ENCODE data around the gene PSMC2.

PSMC2 gene

DNA sequence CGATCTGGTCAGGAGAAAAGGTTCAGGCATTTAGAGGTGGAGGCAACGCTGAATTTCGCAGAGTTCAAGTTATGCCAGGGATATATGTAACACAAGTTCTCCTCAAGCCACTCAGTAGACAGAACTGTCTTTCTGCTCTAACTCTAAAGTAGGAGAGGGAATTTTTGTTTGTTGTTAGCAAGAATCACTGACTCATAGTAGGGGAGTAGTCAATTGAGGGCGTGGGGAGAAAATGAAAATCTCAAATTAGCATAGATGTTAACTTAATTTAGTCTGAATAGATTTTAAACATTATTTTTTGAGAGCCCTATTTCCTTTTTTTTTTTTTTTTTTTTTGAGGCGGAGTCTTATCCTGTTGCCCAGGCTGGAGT lies 34.6 kb downstream of the PSMC2 start:
- H3K4me2 ChIP-seq (ENCODE audit: low read depth, low read length) = no peak overlapping the region
- DNase-seq = no peak
- TF ChIP-seq EZH2 (optimal IDR thresholded peaks at IDR 0.05; ENCODE audit: low read depth, low read length) (no peak), EZH2phosphoT487 (IDR thresholded peaks at IDR 0.05; ENCODE audit: low read length) (no peak)
- TF ChIP-seq, protein P1, sequence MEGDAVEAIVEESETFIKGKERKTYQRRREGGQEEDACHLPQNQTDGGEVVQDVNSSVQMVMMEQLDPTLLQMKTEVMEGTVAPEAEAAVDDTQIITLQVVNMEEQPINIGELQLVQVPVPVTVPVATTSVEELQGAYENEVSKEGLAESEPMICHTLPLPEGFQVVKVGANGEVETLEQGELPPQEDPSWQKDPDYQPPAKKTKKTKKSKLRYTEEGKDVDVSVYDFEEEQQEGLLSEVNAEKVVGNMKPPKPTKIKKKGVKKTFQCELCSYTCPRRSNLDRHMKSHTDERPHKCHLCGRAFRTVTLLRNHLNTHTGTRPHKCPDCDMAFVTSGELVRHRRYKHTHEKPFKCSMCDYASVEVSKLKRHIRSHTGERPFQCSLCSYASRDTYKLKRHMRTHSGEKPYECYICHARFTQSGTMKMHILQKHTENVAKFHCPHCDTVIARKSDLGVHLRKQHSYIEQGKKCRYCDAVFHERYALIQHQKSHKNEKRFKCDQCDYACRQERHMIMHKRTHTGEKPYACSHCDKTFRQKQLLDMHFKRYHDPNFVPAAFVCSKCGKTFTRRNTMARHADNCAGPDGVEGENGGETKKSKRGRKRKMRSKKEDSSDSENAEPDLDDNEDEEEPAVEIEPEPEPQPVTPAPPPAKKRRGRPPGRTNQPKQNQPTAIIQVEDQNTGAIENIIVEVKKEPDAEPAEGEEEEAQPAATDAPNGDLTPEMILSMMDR (IDR thresholded peaks at IDR 0.05; ENCODE audit: low read length) = no peak

GRCh38 chr7:103387242-103387641 lies 39.8 kb downstream of the PSMC2 start:
- Histone ChIP-seq H4K20me1 (ENCODE audit: insufficient read depth, low read length) (no peaks in the 10 kb centered on the region), H3F3A (ENCODE audit: insufficient read depth, low read length) (0 out of 2 replicates have a peak, but pooled peaks cover 3% of the 10 kb centered on the region), H3K27me3 (replicated peaks; ENCODE audit: insufficient read depth, low read length) (no peaks in the 10 kb centered on the region), H3K4me1 (ENCODE audit: low read length) (no peaks in the 10 kb centered on the region), H3K9me2 (replicated peaks; ENCODE audit: insufficient read depth, low read length) (no peaks in the 10 kb centered on the region), H2AFZ (ENCODE audit: low read length) (no peak overlapping the region), H3K4me3 (ENCODE audit: low read length) (no peak overlapping the region), H3K36me3 (replicated peaks; ENCODE audit: insufficient read depth, low read length) (no peaks in the 10 kb centered on the region), H3K4me2 (ENCODE audit: low read depth, low read length) (no peak overlapping the region), H3K9me3 (replicated peaks; ENCODE audit: insufficient read depth, low read length) (no peaks in the 10 kb centered on the region), H3K27ac (ENCODE audit: low read length) (no peak overlapping the region), H3K79me2 (ENCODE audit: low read length) (no peaks in the 10 kb centered on the region), H3K9ac (ENCODE audit: low read length) (no peak overlapping the region)
- no peak for DNase-seq
- TF ChIP-seq, protein P1 (IDR thresholded peaks at IDR 0.05; ENCODE audit: low read length) = no peak
- TF ChIP-seq EZH2phosphoT487 (IDR thresholded peaks at IDR 0.05; ENCODE audit: low read length) (no peak), EZH2 (optimal IDR thresholded peaks at IDR 0.05; ENCODE audit: low read depth, low read length) (no peak)

More for the DNA sequence above, 34.6 kb downstream of the PSMC2 start:
- Histone ChIP-seq H3F3A (ENCODE audit: insufficient read depth, low read length) (no peaks in the 10 kb centered on the region), H2AFZ (ENCODE audit: low read length) (no peak overlapping the region), H3K27ac (ENCODE audit: low read length) (no peak overlapping the region), H3K9me2 (replicated peaks; ENCODE audit: insufficient read depth, low read length) (no peaks in the 10 kb centered on the region), H3K36me3 (replicated peaks; ENCODE audit: insufficient read depth, low read length) (no peaks in the 10 kb centered on the region), H3K4me1 (ENCODE audit: low read length) (no peaks in the 10 kb centered on the region), H4K20me1 (ENCODE audit: insufficient read depth, low read length) (no peaks in the 10 kb centered on the region), H3K79me2 (ENCODE audit: low read length) (no peaks in the 10 kb centered on the region), H3K9ac (ENCODE audit: low read length) (no peak overlapping the region), H3K9me3 (replicated peaks; ENCODE audit: insufficient read depth, low read length) (no peaks in the 10 kb centered on the region), H3K27me3 (replicated peaks; ENCODE audit: insufficient read depth, low read length) (no peaks in the 10 kb centered on the region), H3K4me3 (ENCODE audit: low read length) (no peak overlapping the region)

- H3K27me3 ChIP-seq (replicated peaks; ENCODE audit: insufficient read depth, low read length) = no peaks in the 10 kb centered on the region
- no peaks in the 10 kb centered on the region for H3K36me3 ChIP-seq (replicated peaks; ENCODE audit: insufficient read depth, low read length)
- no peak overlapping the region for H3K9ac ChIP-seq (ENCODE audit: low read length)
- no peak overlapping the region for H3K4me2 ChIP-seq (ENCODE audit: low read depth, low read length)
- DNase-seq = no peak
- TF ChIP-seq EZH2 (optimal IDR thresholded peaks at IDR 0.05; ENCODE audit: low read depth, low read length) (no peak), EZH2phosphoT487 (IDR thresholded peaks at IDR 0.05; ENCODE audit: low read length) (no peak)
- TF ChIP-seq, protein P1 (IDR thresholded peaks at IDR 0.05; ENCODE audit: low read length) = no peak
- H4K20me1 ChIP-seq (ENCODE audit: insufficient read depth, low read length) = no peaks in the 10 kb centered on the region
- no peaks in the 10 kb centered on the region for H3K79me2 ChIP-seq (ENCODE audit: low read length)
- no peaks in the 10 kb centered on the region for H3K4me1 ChIP-seq (ENCODE audit: low read length)
- no peak overlapping the region for H3K4me3 ChIP-seq (ENCODE audit: low read length)
- H3K9me2 ChIP-seq (replicated peaks; ENCODE audit: insufficient read depth, low read length) = no peaks in the 10 kb centered on the region
- 0 out of 2 replicates have a peak, but pooled peaks cover 3% of the 10 kb centered on the region for H3F3A ChIP-seq (ENCODE audit: insufficient read depth, low read length)
- no peak overlapping the region for H3K27ac ChIP-seq (ENCODE audit: low read length)
- no peaks in the 10 kb centered on the region for H3K9me3 ChIP-seq (replicated peaks; ENCODE audit: insufficient read depth, low read length)
- no peak overlapping the region for H2AFZ ChIP-seq (ENCODE audit: low read length)
Measured at GRCh38 chr7:103388469-103389140, 41.2 kb downstream of the PSMC2 start.

All from MM.1S (cell line).